Fibroblast of peridontal ligament (primary cell): ENCODE data around the gene TAS2R40.
A peak's percentile ranks its signal among the peaks of the same experiment; 100 is the strongest.
"Not testable (repeated sequence)": the region's sequence is repeated elsewhere in the genome, so short reads cannot be mapped to it uniquely, and the experiment has no call there.

Experiments used
- DNase-seq: peaks from one replicate; pipeline ENCODE4 v3.0.0-alpha.2; 2010; ENCODE audit errors: extremely low read depth

Gene TAS2R40

DNA sequence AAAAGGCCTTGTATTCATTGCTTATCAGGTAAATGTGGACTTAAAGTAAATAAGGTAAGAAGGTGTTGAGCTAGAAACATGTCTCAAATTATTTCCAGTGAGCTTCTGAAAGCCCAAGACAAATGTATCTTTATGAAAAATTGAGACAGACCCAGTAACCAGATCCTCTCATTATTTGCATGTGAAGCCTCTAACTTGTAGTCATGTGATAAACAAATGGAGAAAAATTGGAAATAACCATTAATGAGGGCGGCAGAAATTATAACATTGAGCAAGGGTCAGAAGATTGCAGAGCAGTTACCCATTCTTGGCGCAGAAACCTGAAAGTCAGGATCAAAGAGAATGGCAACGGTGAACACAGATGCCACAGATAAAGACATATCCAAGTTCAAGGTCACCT, at the start of gene TAS2R40:
Gene TAS2R40 (plus strand): TSS at position 301 of the 400 bp plus-strand sequence. CDS start 42 bp downstream, at position 343.
- DNase-seq, result no peak

DNA sequence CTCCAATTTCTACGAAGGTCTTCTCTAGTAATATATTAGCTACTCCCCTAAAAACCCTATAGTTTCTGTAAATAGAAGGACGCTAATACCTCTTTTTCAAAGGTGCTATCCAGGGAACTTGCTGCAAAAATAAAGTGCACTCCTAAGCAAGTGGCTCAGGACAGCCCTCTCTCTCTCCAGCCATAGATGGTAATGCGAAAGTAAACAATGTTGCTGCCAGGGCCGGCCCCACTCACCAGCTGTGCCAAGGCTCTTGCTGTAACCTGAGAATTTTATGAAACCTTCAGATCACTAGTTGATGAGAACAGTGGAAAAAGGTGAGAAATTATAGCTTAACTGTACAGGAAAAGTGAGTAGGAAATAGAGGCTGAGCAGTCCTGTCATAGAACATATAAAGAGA, 49.5 kb upstream of the TAS2R40 start:
- peak; percentile 63 for DNase-seq

DNA sequence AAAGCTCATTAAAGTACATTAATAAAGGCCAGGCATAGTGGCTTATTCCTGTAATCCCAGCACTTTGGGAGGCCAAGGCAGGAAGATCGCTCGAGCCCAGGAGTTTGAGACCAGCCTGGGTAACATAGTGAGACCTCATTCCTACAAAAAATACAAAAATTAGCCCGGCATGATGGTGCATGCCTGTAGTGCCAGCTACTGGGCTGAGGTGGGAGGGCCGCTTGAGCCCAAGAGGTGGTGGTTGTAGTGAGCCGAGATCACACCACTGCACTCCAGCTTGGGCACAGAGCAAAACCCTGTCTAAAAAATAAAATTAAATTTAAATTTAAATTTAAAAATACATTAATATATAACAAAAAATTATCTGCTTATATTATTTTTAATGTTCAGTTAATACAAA, 45.7 kb upstream of the TAS2R40 start:
- no peak for DNase-seq

DNA sequence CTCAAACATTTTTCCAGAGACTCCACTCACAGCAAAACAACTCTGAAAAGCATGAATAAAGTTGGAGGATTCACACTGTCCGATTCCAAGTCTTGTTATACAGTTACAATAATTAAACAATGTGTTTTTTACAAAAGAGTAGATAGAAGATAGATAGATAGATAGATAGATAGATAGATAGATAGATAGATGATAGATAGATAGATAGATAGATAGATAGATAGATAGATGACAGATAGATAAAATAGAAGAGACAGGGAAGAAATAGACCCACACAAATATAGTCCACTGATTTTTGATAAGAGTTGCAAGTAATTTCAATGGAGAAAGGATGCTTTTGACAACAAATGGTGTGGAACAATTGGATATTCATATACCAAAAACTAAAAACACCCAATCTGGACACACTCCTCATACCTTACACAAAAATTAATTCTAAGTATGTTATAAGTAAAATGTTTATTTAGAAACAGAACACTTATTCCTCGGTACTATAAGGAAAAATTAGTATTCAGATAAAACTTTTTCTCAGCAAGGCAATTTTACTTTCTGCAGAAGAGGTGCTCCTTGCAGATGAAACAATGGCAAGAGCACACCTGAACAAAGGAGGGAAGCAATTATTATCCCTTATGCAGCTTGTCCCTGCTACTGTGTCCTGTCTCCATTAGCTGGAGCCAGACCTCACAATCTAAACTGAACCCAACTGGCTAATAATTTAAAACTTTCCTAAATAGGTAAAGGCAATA, 44.3 kb upstream of the TAS2R40 start:
- no peak for DNase-seq

DNA sequence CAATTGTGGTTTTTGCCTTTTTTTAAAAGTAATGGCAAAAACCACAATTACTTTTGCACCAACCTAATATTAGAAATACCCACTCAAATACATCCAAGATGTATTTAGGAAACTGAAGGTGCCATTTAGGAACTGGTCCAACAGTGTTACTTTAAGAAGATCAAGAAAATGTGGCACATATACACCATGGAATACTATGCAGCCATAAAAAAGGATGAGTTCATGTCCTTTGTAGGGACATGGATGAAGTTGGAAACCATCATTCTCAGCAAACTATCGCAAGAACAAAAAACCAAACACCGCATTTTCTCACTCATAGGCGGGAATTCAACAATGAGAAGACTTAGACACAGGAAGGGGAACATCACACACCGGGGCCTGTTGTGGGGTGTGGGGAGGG, 41.1 kb upstream of the TAS2R40 start:
- DNase-seq, result not testable (repeated sequence)

DNA sequence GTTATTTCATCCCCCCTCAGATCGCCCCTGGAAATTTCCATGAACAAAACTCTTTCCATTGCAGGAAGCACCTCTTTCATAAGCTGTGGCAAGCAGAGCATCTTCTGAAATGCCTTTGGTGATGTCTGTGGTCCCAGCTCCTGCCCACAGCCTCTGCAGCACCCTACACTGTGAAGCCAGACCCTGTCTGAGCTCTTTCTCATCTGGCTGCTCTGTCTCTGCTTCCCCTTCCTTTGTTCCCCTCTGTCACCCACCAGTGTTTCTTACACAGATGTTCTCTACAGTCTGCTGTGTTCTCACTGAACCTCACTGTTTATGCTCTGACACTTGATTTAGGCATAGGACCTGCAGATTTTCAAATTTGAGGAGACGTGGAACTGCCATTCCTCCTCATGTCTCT, 40.5 kb upstream of the TAS2R40 start:
- DNase-seq, result no peak

DNA sequence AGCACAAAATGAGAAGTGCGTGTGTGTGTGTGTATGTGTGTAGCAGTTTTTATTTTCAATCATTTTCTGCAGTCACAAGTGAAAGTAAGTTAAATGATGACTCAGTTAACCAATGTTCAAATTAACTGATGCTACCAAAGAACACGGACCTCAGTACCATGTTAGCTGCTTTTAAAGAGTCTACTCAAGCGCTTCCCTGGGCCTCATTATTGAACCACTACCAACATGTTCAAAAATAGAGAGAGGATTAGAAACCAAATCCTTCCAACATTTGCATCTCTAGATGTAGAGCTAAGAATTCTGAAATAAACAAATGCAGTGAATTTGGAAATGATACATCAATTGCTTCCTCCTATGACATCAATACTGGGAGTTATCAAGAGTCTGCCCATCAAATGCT, 38.8 kb upstream of the TAS2R40 start, which contains the start of gene TAS2R39:
Gene TAS2R39 (plus strand): TSS at position 396 of the 400 bp plus-strand sequence. CDS start 0 bp downstream, at position 396.
- DNase-seq, result no peak

DNA sequence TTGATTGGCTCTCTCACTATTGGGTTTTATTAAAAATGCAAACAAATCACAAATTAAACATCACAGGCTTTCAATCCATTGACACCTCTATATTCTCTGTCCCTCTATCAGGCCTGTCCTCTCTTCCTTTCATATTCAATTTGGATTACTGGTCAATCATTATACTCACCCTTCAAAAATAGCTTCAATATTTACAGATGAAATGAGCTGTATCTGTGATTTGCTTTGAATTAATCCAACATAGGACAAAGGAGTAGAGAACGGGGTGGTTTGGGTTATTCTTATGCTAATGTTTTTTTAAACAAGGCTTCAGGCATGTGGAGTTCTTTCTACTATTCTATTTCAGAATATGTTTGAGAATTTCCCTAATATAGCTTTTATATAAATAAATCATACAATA, 36.3 kb upstream of the TAS2R40 start:
- no peak for DNase-seq

DNA sequence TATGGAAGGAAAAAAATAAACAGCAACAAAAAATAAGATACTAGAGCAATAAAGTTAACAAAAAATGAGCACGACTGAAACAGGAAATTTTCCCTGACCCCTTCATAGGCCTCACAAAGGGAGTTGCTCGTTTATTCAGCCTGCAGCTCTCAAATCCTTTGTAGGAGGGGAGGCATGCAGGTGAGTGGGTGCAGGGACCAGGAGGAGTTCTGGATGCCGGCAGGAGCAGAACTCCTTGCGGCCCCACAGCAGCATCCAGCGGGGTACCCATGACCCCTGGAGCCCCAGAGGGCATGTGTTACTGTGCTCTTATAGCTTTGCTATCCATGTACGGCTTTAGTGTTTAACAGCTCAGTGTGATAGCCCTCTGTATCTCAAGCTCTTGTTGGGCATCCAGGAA, 32.8 kb upstream of the TAS2R40 start:
- DNase-seq, result no peak

DNA sequence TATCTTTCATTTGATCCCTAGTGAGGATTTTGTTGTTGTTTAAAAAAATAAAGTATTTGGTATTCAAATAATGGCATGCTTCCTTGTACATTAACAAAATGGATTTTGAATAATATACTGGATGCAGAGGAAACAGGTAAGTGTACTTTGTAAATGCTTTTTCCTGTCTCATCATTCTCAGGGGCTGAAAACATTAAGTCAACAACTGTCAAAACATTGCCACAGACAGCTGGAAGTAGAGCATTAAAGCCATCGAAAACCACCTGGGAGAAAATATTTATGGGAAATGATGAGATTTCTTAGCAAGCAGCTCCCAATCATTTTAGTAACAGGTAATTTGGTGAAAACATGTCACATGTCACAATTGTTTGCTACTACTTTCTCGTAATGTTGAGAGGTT, 28.0 kb upstream of the TAS2R40 start:
- DNase-seq, result no peak

DNA sequence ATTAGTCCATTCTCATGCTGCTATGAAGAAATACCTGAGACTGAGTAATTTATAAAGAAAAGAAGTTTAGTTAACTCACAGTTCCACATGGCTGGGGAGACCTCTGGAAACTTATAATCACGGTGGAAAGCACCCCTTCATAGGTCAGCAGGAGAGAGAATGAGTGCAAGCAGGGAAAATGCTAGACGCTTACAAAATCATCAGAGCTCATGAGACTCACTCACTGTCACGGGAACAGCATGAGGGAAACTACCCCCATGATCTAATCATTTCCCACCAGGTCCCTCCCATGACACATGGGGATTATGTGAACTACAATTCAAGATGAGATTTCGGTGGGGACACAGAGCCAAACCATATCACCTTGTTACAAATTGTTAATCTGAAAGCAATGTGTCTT, 22.8 kb upstream of the TAS2R40 start:
- DNase-seq, result no peak

DNA sequence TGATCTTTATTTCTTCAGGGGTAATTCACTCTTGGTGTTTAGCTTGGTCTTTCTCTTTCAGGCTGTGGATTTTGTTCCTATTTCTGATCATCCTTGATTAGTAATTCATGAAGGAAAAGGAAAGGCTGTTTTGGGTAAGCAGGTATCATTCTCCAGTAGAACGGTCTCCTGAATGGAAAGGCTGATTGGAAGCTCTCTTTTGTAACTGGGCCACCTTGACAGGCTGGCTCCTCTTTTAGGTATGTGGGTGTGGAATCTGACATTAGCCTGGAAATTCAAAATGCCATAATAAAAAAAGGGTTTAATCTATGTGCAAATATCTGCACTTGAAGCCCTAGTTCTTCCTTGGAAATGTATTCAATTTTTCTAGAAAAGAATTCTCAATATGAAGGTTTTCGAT, 19.7 kb upstream of the TAS2R40 start:
- no peak for DNase-seq

DNA sequence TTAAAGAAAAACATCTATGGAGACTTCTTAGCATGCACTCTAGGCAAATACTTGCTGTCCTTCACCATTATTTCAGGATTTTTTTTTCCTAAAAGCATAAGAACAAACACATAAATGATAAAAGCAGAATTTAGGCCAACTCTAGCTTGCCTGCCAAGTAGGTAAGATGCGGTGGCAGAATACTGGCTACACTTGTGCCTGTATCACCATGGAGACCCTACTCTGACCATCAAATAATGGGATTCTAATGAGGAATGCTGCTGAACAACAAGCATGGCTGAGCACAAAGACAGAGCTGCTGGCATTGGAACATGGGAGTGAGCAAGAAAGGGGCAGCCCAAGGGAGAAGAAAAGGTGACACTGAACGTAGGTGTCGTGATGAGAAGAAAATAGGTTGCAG, 18.5 kb upstream of the TAS2R40 start:
- no peak for DNase-seq

DNA sequence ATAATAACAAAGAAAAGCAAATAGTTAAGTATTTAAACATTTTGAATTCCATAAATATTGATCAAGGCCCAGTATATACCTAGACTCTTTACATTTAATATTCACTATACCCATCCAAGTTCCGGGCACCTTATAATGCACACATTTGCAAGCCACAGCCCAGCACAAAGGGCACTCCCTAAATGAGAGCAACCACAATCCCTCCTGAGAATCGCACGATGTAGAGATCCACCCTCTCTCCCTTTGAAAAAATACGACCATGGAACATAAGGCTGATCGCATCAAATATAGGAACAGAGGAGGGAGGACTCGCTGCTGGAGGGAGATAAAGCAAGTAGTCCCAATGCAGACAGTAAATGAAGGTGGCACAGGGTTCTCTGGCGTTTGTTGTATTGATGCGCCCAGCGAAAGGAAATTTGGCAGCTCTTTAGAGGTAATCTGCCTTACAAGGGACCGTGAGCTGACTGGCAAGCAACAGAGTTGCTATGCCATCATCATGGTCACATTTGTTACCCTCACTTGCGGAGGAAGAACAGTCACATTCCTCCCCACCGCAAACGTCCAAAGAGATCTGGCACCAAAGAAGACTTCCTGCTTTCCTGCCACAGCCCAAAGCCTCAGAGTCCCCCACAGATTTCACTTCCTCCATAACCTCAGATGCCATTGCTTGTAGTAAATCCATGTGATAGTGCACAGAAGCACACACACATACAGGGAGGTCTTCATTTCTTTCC, 16.1 kb upstream of the TAS2R40 start:
- no peak for DNase-seq

DNA sequence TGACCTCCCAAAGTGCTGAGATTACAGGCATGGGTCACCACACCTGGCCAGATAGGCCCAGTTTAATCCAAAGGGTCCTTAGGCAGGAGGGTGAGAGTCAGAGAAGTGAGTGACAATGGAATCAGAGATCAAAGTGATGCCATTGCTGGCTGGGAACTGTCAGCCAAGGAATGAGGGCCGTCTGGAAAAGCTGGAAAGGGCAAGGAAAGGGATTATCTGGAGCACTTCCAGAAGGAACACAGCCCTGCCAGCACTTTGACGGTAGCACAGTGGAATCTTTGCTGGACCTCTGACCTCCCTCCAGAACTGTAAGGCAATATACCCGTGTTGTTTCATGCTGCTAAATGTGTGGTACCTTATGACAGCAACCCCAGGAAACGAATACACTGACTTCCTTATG, 11.3 kb upstream of the TAS2R40 start:
- peak; percentile 41 for DNase-seq

DNA sequence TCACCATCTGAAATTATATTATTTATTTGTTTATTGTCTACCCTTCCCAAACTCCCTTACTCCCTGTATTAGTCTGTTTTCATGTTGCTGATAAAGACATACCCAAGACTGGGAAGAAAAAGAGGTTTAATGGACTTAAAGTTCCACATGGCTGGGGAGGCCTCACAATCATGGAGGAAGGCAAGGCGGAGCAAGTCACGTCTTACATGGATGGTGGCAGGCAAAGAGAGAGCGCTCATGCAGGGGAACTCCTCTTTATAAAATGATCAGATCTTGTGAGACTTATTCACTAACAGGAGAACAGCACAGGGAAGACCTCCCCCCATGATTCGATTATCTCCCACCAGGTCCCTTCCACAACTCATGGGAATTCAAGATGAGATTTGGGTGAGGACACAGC, 8.4 kb upstream of the TAS2R40 start:
- not testable (repeated sequence) for DNase-seq

DNA sequence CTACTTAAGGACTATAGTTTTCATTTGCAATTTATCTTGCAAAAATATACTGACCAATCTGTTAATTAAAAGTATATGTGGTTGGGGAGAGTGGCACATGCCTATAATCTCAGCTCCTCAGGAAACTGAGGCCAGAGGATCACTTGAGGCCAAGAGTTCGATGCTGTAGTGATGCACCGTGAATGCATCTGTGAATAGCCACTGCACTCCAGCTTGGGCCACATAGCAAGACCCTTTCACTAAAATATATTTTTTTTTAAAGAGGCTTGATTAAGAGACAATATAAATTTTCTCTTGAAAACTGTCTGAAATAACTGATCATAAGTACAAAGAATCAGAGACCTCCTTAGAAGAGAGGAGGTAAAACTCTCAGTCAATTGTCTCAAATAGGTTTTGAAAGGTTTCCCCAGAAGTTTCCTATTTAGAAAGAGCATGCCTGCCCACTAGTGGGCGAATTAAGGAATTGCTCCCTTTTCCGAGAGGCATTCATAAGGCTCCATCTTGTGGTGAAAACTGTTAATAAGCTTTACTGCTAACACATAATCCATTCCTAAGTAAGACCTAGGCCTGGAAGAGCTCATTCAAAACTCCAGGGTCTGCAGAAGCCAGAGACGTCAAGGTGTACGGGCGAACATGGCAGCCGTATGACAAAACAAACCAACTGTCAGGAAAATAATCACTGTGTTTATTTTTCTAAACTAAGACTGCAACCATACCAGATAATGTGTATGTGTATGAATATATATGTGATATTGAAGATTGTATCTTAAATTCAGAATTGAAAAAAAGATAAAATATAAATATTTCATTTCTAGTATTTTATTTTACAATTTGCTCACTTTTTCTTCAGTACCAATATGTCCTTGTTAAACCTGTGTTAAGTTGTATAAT, 6.8 kb upstream of the TAS2R40 start:
- peak; percentile 96 for DNase-seq

DNA sequence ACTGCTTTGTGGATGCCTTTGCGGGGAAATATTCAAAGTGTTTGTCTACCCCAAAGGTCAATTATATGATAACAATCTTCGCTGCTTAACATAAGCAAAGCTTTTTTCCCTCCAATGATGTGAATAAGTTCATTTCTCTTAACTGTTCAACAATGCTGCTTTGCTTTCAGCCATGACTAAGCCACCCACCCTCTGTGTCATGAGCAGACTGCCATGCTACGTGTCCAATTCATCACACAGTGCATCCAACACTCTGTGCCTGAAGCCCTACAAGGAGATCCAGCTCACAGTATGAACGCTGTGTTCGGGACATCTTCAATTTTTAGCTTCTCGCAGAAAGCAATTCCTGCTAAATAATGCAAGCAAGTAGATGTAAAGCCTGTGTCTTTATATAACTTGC, 5.7 kb upstream of the TAS2R40 start:
- DNase-seq, result peak; percentile 42

DNA sequence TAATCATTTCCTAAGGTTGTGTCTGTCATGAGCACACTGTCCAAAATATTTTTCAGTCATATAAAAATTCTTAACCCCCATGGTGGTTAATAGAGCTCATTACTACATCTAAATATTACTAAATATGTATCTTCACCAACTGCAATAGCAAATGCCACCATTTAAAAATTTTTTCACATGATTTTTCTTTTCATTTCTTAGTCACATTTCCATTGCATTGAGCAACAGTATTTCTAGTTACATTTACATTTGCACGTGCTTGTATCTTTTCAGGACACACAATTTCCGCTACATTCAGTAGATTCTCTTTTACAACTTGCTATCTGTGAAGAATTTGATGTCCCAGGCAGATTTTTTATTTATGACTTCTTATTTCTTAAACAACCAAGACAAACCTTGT, 5.2 kb upstream of the TAS2R40 start:
- DNase-seq, result no peak

DNA sequence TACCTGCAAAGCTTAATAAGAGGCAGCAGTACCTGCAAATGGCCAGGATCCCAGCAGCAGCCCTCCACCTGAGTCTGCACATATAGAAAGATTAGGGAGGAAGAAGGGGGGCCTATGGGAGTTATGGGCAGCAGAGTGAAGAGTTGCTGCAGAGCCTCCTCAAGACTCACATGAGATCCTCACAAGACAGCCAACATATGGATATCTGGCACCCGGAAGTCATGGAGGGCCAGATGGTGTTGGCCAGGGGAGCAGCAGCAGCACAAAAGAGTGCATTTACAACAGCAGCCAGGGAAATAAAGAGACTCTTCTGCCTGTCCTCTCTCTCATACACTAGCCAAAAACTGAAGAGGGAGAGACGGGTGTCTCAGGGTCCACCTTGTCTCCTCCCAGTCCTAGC, 4.0 kb upstream of the TAS2R40 start:
- DNase-seq, result no peak

DNA sequence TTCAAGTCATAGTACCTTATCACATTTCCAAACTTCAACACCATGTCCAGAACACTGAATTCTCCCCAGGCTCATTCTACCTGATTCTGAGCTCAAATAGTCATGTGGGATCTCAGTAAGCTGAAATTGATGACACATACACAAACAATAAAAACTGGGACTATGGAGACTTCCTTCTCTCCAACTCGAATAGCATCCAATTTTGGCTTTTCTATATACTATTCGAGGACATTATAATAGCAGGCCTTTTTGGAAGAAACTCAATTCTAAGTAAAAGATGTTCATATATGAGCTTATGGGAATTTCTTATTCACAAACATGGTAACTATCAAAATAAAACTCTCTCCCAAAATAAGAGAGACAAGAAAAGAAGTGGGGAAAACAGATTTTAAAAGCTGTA, 551 bp upstream of the TAS2R40 start:
- DNase-seq, result no peak

DNA sequence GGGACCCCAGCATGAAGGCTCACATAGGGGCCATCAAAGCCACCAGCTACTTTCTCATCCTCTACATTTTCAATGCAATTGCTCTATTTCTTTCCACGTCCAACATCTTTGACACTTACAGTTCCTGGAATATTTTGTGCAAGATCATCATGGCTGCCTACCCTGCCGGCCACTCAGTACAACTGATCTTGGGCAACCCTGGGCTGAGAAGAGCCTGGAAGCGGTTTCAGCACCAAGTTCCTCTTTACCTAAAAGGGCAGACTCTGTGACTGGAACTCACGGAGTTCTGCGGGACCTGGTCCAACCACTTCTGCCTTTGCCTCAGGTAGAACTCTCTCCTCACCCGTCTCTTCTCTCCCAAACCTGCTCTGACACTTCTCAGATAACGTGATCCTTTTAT, 945 bp downstream of the TAS2R40 start:
- DNase-seq, result no peak
